ENCODE data around the gene UBD.
A peak's percentile ranks its signal among the peaks of the same experiment; 100 is the strongest.

Gene UBD
- total RNA-seq = 0 reads per million in 2 donors

DNA sequence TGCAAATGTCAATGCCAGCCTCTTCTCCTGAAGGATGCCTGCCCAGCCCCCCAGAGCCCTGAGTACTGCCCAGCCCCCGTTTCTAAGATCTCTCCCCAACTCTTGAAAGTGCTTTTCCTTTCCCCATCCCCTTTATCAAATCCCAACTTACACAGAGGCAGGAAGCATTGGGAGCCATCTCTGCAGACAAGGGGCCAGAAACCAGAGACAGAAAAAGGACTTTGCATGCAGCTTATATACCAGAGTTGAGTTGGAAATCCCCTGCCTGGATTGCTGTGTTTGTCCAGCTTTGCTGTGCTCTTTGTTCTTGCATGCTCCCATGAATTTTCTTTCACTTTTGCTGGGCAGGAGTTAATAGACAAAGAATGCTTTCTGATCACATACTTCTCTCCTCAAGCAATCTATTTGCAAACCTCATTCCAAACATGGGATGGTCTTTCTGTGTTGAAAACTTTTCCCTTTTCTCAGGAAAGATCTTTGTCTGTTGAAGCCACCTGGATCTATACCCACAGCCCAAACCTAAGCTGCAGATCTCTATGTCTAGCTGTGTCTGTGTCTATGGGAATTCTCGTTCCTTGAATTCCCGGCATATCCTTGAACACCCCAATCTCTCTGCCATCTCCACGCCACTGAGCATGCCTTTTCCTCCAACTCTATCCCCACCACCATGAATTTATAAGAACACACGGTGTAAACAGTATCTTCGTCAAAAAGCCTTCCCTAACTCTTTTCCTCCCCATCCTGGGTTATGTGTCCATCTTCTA is at the start of gene UBD:
UBD (minus strand) TSS at position 209 of the 764 bp plus-strand sequence; CDS start at position 178, 31 bp downstream.
- no peak for DNase-seq

DNA sequence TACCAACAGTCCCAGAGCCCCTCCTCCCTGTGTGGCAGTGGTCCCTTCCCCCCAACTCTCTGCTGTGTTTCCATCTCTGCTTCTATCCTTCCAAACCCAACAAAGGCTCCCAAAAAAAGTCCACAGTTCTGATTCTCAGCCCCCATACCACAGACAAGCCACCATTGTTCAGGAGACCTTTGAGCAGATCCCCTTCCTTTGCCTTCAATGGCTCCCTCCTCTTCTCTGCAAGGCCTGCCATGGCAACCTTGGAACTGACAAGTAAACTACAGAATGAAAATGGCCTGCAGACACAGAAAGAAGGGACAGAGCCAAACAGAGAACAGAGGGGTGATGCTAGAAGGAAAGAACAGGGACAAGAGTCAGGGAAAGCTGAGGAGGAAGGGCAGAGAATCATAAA is 48.6 kb upstream of the UBD start:
- DNase-seq = no peak

DNA sequence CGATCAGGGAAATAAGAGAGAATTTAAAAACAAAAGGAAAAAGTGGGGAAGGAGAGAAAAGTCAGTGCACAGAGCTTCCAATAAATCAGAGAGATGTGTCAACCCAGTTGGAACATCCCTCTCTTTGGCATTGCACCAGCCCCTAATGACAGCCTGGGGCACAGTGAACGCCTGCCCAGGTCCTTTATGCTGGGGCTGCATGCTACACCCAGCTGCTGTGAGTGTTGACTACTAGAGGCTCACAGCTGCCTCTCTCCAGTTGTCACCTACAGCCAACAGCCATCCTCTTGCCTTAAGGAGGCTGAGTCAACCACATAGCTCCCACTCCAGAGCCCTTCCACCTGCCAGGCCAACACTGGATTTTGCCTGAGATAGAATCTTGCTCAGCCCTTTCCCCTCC is 44.4 kb upstream of the UBD start:
- no peak for DNase-seq

DNA sequence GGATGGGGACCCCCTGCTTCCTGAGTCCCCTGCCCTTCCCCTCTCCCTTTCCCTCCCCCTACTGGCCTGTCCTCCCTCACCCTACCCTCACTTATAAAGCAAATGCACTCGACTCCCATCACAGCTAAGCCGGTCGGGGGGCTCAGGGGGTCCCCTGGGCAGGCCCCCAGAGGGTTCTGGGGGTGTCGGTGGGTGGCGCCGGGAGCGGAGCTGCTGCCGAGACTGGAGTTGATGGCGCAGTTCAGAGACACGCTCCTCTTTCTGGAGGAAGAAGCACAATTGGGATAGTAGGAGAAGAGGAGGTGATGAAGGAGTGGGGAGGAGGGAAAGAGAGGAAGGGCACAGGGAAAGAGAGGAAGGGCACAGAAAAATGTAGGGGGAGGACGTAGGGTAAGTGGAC is 43.9 kb upstream of the UBD start:
- no peak for DNase-seq

DNA sequence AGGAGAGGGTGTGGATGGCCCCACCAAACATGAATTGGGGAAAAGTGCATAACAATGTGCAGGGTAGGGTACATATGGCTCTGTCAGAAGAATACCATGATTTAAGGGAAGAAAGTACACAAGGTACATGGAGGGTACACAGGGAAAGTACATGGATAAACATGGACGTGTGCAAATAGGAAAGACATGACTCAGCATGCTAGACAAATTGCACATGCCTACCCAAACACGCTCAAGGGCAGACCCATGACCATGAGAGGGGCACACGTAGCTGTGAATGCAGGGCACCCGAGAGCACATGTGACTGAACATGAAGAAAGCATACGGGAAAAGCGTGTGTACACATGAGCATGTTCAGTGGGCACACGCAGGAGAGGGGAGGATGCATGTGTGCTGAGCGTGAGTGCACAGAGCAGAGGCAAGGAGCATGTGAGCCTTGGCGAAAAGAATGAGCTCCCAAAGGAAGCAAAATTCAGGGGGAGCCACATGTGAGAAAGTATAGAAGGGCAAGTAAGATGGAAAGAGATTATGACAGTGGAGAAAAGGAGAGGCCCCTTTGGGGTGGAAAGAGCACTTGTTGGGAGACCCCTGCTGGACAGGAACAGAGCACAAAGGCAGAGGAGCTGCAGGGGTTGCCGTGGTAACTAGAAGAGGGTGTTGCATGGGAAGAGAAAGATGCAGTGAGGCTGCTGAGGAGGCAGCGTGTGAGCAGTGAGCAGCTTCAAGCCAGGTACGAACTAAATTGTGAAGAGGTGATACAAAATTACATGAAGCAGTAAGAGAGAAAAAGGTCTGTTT is 43.2 kb upstream of the UBD start:
- DNase-seq = peak in 1 of 5 experiments; percentile 15

DNA sequence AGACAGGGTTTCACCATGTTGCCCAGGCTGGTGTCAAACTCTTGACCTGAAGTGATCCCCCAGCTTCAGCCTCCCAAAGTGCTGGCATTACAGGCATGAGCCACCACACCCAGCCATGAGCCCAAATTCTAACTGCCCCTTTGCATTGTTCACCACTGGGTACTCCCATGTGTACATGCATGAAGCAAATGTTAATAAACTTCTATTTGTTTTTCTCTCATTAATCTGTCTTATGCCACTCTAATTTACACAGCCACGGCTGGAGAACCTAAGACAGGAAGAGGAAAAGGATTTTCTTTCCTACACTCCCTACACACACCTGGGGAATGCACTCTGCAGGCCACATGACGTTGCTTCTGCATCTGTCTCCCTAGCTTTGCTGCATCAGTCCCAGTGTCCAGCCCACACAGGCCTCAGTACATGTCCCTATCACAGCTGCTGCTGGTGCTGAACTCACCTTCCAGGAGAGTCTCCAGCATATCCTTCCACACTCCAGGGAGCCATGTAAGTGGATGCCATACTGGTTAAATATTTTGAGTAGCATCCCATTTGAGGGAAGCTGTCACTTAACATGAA is 38.7 kb upstream of the UBD start:
- DNase-seq = no peak

DNA sequence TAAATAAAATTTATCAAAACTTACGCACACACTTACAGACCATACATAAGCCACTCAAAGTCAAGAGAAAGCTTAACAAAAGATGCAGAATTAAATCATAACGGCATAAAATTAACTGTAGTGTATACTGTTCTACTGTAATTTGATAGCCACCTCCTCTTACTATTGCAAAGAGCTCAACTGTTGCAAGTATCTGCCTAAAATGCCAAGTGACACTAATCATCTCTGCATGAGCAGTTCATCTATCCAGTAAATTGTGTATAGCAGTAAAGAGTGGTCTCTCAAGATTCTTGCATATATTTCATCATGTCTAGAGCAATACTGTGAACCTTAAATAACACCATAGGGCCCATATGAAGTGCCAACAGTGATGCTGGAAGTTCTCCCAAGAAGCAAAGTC is 37.7 kb upstream of the UBD start:
- DNase-seq = no peak

DNA sequence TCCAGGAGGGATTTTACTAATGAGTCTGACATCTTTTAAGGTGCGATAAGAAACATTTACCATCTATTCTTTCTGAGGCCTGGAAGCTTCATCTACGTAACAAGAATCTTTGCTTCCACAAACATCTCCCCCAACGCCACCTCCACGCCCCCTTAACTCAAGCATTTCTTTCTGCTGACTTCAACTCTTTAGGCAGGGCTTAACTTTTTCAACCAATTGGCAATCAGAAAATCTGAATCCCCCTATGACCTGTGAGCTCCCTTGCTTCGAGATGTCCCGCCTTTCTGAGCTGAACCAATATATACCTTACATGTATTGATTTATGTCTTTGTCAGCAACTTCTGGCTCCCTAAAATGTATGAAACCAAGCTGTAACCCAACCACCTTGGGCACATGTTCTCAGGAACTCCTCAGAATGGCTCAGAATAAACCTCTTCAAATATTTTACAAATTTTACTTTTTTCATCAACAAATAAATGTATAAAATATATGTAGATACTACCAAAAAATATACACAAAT is 36.9 kb upstream of the UBD start:
- DNase-seq = no peak

DNA sequence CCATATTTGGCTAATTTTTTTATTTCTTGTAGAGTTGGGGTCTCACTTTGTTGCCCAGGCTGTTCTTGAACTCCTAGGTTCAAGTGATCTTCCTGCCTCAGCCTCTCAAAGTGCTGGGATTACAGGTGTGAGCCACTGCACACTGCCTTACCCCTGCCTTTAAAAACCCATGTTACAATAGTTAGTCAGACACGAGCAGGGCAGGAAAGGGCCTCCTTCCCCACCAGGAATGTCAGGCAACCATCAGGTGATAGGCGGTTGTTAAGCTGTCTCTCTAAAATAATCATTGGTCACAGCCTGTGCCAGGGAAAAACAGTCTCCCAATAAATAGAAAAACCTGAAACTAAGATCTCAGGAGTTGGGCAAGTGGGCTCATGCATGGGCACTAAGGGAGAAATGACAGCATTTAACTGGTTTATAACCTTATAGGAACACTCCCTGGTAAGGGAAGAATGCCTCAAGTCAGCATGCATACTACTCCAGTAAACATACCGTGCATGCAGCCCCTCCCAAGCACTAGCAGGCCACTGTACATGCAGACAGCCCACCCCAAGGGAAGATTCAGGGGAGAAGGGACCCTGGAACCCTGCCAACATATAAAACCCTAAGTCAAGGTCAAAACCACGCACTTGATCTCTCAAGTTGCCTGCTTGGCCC is 33.8 kb upstream of the UBD start:
- DNase-seq = no peak

DNA sequence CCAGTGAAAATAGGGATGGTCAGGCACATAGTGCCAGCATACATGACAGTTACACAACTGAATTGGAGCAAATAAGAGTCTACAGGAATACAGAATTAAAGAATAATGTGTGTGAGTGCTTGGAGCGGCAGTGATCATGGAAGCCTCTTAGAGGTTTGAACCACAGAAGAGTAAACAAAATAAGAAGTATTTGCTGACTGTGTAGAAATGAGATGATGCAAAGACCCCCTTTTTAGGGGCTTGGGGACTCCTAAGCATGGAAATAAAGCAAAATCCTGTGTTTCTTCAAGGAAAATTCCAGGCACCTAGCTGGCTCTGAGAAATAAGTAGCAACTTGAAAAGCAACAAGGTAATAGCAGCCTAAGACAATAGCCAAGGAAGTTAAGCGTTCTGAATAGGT is 32.1 kb upstream of the UBD start:
- no peak for DNase-seq

DNA sequence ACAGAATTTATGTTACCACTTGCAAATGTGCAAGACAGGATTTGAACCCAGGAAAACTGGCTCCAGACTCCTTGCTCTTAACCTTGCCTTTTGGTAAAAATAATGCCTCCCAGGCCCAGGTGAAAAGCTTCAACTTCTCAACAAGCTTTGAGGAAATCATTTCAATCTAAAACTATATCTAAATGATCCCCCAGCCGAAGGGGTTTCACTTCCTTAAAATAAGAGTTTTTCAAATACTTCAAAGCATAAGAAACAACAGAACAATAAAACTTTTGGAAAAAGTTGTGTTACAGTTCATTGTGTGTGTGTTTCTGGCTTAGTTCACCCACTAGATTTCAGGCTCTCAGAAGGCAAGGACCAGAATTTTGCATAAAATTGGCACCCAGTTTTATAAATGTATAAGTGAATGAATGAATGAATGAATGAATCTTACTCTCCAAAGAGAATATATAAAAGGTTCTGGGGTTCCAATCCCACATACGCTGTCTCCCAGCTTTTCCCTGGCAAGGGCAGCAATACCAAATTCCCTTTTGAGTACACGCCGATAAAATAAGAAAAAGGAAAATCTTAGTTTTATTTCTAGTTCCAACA is 30.8 kb upstream of the UBD start:
- no peak for DNase-seq

DNA sequence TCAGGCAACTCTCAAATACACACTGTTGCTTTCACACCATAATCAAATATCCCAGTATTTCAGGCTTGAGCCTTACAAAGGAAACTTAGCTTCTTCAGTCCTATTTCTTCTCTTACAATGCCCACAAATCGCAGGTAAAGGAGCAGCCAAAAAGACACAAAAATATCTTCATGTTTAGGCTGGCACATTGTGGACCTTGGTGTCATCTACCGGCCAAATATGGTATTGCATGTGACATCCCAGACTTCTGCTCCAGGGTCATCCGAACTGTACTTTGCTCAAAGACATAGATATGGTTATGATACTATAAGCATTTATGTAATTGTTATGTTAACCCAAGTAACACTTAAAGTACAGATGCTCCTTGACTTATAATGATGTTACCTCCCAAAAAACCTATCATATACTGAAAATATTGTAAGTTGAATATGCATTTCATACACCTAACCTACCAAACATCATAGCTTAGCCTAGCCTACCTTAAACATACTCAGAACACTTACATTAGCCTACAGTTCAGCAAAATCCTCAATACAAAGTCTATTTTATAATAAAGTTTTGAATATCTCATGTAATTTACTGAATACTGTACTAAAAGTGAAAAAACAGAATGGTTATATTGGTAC is 30.0 kb upstream of the UBD start:
- peak in 4 of 5 experiments; percentile 13 to 52 (median 28) for DNase-seq

DNA sequence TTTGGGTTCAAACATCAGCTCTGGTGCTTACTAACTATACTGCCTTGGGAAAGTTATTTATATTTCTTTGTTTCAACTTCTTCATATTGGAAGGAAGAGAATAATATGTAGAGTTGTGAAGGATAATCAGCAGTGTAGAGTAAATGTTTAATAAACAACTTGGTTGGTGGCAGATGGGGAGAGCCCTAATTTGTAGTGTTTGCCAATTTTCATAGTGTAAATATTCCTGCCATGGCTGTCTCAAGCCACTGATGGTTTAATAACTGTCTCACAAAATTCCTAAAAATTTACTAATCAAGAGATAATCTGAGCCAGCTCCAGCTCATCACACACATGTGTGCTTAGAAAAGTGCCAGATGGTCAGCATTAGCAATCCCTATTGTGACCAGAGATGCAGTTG is 25.3 kb upstream of the UBD start, which contains the start of gene OR2H2:
OR2H2 (plus strand) TSS at position 301 of the 400 bp plus-strand sequence. CDS start 2,824 bp downstream, outside the sequence.
- DNase-seq = no peak

DNA sequence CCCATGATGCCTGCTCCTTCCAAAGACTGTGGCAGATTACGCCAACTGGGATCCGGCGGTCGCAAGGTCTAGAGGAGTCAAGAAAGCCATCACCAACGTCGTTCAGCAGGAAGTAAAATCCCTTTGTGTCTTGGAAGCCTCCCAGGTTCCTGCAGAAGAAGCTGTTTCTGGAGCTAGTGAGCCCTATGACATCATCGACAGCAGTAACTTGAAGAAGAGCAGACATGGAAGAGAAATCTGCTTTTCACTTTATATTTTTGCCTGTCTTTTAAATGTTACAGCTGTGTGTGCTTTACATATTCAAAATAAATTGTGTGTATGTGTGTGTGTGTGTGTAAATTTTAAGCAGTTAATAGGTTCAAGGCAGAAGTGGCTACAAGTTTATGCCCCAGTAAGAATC is 18.0 kb upstream of the UBD start:
- no peak for DNase-seq

DNA sequence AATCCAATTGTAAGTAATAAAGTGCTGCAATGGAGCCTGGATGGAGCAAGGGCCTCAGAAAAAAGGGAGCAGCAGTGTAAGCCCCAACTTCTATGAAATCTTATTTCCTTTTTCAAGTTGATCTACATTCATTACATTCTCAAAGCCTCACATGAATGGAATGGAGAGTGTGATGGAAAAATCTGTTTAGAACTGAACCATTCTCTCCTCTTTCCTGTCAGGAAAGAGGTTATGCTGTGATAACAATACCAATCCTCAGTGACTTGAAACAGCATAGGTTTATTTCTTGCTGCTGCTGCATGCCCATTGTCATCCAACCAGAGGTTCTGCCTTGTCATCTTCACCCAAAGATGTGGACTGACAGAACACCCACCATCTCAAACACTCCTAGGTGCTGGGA is 16.5 kb upstream of the UBD start:
- DNase-seq = no peak

DNA sequence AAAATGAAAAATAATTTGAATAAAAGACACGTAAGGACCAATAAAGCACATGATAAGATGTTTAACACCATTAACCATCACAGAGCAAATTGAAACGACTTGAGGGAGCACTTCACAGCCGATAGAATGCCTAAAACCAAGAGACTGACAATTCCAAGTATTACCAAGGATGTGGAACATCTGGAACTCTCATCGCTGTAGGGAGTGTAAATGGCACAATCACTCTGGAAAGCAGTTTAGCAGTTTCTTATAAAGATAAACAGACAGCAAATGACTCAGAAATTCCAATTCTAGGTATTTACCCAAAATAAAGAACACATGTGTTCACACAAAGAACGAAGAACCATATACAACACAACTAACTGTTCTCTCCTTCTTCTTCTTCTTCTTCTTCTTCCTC is 8.5 kb upstream of the UBD start:
- no peak for DNase-seq

DNA sequence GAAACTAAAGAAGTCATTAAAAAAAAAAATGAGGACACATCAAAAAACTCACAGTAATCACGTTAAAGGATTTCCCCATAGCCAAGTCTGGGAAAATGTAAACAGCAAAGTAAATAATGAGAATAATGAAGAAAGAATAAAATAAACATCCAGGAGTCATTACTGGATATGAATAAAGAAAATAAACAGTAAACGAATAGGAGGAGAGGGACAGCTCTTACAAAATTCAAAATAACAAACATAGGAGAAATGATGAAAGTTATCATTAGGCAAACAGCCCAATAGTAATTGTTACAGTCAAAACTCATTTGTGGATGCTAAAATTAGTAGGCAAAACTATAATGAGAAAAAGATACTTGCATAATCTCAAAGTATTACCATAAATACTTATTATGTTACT is 8.0 kb upstream of the UBD start:
- no peak for DNase-seq

DNA sequence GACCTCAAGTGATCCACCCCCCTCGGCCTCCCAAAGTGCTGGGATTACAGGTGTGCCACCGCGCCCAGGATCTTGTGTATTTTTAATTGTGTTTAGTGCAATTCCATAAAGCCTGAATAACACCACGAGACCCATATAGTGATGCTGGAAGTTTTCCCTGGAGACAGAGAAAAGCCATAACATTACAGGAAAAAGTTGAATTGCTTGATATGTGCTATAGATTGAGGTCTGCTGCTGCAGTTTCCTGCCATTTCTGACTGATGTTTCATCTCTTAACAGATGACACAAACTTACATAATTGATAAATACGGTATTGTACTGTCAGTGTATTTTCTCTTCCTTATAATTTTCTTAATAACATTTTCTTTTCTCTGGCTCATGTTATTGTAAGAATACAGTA is 7.3 kb upstream of the UBD start:
- no peak for DNase-seq

DNA sequence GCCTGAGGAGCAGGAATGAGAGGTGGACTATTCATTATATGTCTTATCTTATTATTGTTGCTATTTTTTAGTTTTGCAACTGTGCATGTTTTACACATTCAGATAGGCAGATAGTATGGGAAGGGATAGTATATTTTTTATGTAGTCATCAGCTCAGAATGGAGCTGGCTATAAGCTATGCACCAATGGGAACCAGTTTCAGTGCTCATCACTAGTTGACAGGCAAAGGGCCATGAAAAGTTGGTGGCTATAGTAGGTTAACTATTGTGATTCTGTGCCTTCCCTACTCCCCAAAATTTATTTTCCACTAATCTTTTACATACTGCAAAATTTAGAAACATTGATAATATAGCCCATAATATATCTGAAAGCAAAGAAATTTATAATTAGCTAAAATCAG is 5.3 kb upstream of the UBD start:
- DNase-seq = no peak

DNA sequence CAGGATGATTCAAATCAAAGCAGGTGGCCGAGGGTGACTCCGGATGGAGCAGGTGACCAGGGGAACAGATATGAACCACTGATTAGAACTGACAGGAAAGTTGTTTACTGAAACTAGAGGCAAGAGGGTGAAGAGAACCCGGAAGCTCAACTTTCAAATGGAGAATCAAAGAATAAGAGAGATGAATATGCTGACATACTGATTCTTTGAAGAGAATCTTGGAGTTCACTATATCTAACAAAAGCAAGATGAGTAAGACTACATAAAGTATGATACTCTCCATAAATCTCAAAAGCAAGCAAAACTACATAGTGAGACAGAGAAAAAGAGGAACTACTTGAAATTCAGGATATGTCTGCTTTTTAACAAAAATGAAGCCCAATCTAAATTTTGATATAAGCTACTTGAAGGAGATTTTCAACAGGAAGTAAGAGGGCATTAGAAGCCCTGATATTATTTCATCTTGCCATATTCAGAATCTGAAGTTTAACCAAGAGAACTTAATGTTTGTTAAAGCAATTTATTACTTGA is 4.0 kb upstream of the UBD start:
- no peak for DNase-seq

DNA sequence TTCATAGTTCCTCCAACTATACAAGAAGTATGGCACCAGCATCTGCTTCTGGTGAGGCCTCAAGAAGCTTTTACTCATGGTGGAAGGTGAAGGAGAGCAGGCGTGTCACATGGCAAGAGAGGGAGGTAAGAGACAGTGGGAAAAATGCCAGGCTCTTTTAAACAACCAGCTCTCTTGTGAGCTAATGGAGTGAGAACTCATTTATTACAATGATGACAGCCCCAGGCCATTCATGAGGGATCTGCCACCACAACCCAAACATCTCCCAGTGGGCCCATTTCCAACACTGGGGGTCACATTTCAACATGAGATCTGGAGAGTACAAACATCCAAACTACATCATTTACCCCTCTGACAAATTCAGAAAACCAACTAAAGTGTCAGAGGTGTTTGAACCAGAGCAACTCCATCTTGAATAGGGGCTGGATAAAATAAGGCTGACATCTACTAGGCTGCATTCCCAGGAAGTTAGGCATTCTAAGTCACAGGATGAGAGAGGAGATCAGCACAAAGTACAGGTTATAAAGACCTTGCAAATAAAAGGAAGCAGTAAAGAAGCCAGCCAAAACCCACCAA is 2.2 kb upstream of the UBD start:
- DNase-seq = no peak
